HG02623 (cell line): Measurements from ENCODE around the gene SIDT2.

ENCODE experiments used
- ATAC-seq: cut with Tn5 transposase; IDR thresholded peaks from one replicate; pipeline ENCODE4 v1.9.1; 2021; ENCODE audit warnings: moderate library complexity; ENCODE audit not compliant: unreplicated experiment

SIDT2 gene

DNA sequence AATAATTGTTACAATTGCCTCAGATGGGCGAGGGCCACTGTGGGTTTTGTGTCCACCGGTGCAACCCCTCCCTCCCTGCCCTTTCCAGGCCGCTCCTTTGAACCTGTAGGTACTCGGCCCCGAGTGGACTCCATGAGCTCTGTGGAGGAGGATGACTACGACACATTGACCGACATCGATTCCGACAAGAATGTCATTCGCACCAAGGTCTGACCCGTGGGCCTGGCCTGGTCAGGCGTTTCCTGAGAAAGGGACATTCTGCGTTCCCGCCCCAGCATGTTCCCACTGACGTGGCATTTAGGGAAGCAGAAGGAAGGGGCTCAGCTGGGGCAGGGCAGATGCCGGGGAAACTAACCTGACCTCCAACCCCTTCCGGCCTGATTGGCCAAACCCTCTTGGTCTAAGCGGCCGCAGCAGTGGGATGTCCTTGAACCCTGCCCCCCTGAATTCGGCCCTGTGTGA lies 10.1 kb downstream of the SIDT2 start:
- ATAC-seq = no peak

- ATAC-seq = no peak
These were observed 10.8 kb downstream of the SIDT2 start for GRCh38 chr11:117189191-117189940.

- ATAC-seq = no peak
These were observed 11.5 kb downstream of the SIDT2 start for GRCh38 chr11:117189941-117190544.

GRCh38 chr11:117191680-117192400 lies 13.3 kb downstream of the SIDT2 start:
- ATAC-seq = no peak

- ATAC-seq = no peak
These were observed 13.9 kb downstream of the SIDT2 start for GRCh38 chr11:117192401-117192875.

DNA sequence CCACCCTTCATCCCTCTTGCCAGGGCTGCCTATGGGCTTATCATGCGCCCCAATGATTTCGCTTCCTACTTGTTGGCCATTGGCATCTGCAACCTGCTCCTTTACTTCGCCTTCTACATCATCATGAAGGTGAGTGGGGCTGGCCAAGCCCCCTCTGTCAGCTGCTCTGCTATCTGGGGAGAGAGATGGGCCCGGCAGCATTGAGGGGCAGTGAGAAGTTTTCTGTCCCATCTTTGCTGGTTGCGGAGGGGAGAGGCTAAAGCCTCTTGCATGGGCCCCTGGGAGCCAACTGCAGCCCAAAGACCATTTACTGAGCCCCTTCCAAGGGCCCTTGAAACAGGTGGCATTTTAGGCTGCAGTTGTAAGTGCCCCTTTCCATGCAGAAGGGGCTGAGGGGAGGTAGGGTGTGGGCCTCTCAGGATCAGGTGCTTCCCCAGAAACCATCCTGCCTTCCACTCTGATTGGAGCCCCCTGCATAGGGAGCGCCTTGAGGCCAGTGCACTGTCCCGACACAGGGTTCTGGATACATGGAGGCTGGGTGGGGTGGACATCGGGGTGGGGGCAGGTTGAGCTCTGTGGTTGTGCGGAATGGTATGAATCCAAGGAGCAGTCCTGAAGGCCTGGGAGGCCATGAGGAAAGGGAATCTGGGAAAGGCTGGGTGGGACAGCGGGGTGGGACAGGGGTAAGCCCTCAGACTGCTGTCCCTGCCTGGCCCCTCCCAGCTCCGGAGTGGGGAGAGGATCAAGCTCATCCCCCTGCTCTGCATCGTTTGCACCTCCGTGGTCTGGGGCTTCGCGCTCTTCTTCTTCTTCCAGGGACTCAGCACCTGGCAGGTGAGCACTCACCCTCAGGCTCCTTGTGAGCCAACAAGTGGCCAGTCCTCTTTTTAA lies 14.8 kb downstream of the SIDT2 start:
- ATAC-seq = no peak

DNA sequence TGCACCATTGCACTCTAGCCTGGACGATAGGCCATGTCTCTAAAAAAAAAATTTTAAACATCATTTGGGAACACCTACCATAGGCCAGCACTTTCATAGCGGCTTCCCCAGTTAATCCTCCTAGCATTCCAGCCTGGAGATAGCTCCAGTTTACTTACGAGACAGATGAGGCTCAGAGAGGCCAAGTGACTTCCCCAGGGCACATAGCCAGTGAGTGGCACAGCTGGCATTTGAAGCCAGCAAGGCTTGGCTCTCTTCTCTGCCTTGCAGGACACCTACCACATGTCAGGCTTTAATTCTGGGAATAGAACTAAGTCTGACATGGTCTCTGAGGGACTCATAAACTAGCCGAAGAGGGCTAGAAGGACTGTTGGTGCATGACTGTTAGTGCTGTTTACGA lies 15.7 kb downstream of the SIDT2 start:
- ATAC-seq = no peak

GRCh38 chr11:117195258-117195657 lies 16.7 kb downstream of the SIDT2 start:
- ATAC-seq = no peak

- no peak for ATAC-seq
These were observed 17.2 kb downstream of the SIDT2 start for GRCh38 chr11:117195761-117196160.

GRCh38 chr11:117197006-117197405 lies 18.5 kb downstream of the SIDT2 start:
- no peak for ATAC-seq

GRCh38 chr11:117197516-117198456 lies 19.2 kb downstream of the SIDT2 start:
- no peak for ATAC-seq

DNA sequence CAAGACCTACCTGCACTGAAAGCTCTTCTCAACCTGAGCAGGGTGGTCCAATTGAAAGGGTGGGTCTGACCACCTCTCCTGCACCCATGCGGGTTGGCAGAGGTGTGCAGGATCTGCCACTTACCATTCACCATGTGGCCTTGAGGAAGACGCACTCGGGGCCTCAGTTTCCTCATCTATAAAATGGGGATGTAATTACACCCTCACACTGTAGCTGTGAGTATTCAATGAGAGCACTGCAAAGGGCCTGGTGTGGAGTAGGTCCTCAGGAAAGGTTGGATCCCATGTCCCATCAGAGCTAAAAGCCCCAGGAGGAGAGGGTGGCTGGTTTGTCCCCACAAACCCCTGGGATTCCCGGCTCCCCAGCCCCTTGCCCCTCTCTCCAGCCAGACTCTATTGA lies 20.1 kb downstream of the SIDT2 start:
- ATAC-seq = no peak

- no peak for ATAC-seq
These were observed 20.7 kb downstream of the SIDT2 start, which contains the start of gene TAGLN for GRCh38 chr11:117199053-117199915. Gene TAGLN, plus strand, starts transcription at chr11:117199370. Its CDS starts 3,644 bp downstream, at chr11:117203014.

DNA sequence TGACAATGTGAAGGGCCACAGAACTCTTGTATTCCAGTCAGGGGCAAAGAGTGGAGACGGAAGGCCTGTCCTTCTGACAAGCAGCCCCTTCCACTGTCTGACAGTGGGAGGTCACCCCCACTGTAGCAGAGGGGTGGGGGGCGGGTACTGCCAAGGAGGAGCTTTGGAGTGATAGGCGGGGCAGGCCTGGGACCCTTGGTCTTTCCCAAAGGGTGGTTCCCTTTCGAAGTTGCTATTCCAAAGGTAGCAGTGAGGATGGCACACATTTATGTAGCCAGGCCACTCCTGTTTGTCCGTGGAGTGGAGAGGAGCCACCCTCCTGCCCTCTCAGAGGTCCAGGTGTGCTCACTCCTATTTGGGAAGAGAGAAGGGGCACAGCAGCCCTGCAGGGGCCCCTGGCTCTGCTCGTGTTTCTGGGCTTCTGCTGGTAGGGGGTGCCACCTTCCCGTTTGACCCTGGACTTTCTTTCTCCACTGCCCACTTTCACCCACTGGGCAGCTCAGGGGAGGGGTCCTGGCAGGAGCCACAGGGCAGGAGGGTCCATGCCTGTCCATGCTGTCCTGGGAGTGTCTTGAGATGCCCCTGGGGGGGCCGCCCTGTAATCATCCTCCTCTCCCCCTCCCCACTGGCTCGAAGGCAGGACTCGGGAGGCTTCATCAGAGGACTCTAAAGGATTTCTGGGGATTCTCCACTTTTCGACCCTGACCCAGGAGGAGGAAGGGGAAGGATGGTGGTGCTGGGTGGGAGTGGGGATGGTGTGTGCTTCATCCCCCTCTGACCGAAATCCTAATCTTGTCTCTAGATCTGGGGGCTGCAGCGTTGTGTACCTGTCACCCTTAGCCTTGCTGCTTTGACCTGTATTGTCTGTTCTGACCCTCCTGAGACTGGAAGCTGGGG lies 21.6 kb downstream of the SIDT2 start:
- no peak for ATAC-seq

DNA sequence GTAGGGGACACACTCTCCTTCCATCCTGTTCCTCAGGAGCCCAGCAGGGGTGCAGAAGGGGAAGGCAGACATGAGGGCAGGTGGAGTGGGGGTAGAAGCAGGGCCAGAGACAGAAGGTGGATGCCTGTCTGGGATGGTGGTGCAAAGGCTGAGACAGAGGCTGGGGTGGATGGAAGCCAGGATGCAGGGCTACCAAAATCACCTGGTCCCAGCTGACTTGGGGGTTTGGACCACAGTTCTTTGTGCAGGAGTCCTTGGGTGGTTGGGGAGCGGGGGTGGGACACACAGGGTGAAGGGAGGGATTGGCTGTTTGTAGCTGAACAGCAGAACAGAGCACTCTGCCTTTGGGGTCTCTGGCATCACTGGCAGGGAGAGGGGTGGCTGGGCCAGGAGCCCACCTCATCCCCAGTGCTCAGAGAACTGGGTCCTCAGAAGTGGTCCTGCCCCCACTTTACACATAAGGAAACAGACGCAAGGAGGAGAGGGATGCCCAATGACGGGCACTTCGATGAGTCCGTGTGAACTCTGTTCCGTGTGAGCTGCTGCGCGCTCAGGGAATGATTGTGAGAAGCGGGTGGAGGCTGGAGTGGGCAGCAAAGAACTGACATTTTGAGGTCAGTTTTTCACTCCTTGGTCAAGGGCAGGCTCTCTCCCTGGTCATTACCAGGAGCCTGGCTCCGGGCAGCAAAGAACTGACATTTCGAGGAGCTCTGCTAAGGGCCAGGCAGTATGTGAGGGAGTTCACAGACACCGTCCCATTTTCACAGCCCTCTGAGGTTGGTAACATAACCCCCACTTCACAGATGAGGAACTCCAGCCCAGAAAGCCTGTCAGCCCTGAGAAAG lies 22.5 kb downstream of the SIDT2 start:
- no peak for ATAC-seq

DNA sequence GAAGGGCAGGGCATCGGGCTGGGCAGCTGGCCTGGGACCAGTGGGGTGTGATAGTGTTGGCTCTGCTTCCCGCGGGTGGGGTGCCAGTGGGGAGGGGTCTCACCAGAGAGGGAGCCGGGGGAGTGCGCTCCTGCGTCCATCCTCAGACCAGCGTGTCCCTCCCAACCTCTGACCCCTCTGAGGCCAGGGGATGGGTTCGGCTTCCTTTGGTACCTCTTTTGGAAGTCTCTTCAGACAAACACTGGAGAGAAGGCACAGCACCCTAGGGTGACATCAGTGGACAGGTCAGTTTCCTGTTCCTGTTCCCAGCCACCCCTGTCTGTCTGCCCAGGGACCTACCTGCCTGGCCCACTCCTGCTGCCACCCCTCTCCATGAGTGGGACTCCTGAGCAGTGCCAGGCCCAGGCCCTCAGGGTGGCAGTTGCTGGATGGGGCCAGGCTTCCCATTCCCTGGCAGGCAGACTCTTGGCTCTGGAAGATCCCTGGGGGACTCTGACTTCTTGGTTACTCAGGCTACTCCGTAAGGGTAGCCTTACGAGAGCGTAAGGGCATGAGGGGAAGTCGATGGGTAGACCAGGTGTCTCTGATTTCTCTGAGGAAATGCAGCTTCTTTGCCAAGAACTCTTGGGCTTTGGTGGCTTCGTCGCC lies 23.2 kb downstream of the SIDT2 start:
- no peak for ATAC-seq
